Neural cell (in vitro differentiated cells): ENCODE results near the gene ACACA.

Experiments
- CTCF ChIP-seq: fragments of 450-650 bp; IDR thresholded peaks from 2 replicates; pipeline ENCODE4 v1.5.1; 2014; ENCODE audit warnings: antibody characterized with exemption, mild to moderate bottlenecking, moderate library complexity; ENCODE audit not compliant: poor library complexity, severe bottlenecking
- EP300 ChIP-seq: fragments of 450-650 bp; conservative IDR thresholded peaks from 2 replicates; pipeline ENCODE4 v1.6.1; 2014; ENCODE audit warnings: antibody characterized with exemption, mild to moderate bottlenecking, moderate library complexity; ENCODE audit not compliant: poor library complexity, severe bottlenecking
- EZH2 ChIP-seq: fragments of 200-600, 300-800 bp; shearing (Covaris generic), sonication (generic); IDR thresholded peaks from 2 replicates; pipeline ENCODE4 v1.6.1; 2014; ENCODE audit warnings: antibody characterized with exemption, low read length, borderline replicate concordance, mild to moderate bottlenecking; ENCODE audit not compliant: insufficient read depth, poor library complexity, severe bottlenecking
- MXI1 ChIP-seq: fragments of 450-650 bp; conservative IDR thresholded peaks from 2 replicates; pipeline ENCODE4 v1.6.1; 2014; ENCODE audit warnings: antibody characterized with exemption, mild to moderate bottlenecking; ENCODE audit not compliant: poor library complexity, severe bottlenecking
- POLR2AphosphoS5 ChIP-seq: IDR thresholded peaks from 2 replicates; pipeline ENCODE4 v1.6.1; 2012
- RAD21 ChIP-seq: fragments of 450-650 bp; conservative IDR thresholded peaks from 2 replicates; pipeline ENCODE4 v1.6.1; 2014; ENCODE audit warnings: antibody characterized with exemption, mild to moderate bottlenecking, moderate library complexity
- REST ChIP-seq: IDR thresholded peaks from 2 replicates; pipeline ENCODE4 v1.6.1; 2012; ENCODE audit warnings: borderline replicate concordance
- SMC3 ChIP-seq: fragments of 450-650 bp; conservative IDR thresholded peaks from 2 replicates; pipeline ENCODE4 v1.6.1; 2014; ENCODE audit warnings: antibody characterized with exemption, mild to moderate bottlenecking, moderate library complexity; ENCODE audit not compliant: poor library complexity
- TAF1 ChIP-seq: IDR thresholded peaks from 2 replicates; pipeline ENCODE4 v1.6.1; 2012; ENCODE audit warnings: low read depth

GRCh38 chr17:37276475-37276874 lies 130.2 kb downstream of the ACACA start:
- TF ChIP-seq EZH2 (no peak), POLR2AphosphoS5 (no peak), EP300 (no peak), CTCF (no peak), RAD21 (no peak), TAF1 (no peak), MXI1 (no peak), SMC3 (no peak), REST (no peak)
